ENCODE data around the gene MAN1C1. TPM values are rescaled to one million over a fixed set of nuclear protein-coding genes. Genes with fewer than 3 reads are reported as not detected.

MAN1C1 gene
- polyA plus RNA-seq, 1 of the 3 experiments (the other 2 are of a cell fraction), result 0.20 TPM

DNA sequence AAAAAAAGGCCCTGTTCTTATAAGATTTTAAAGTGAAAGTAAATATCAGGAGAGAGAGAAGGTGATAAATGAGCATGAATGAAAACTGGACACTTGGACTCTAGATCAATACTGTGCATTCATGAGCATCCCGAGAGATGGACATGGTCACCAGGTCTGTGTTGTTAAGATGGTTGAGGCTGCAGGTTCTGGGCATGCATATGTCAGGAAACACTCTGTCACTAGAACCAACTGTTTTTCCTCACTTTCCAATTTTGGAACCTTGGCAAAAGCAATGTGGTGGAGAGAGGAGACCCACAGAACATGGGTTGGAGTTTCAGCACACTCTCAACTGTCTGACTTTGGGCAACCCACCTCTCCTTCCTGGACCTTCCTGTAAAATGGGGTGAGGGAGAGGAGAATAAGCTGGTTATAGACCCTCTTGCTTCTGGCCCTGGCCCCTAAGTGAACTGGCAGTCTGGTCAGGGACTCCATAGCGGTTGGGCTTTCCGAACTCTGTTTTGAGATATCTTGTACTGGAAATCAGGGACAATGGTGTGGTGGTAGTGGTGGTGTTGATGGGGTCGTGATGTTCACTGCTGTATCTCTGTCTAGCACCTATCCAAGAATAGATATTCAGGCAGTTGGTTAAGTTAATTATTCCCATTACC, 4.2 kb downstream of the MAN1C1 start (continued):
- TF ChIP-seq, protein P1, sequence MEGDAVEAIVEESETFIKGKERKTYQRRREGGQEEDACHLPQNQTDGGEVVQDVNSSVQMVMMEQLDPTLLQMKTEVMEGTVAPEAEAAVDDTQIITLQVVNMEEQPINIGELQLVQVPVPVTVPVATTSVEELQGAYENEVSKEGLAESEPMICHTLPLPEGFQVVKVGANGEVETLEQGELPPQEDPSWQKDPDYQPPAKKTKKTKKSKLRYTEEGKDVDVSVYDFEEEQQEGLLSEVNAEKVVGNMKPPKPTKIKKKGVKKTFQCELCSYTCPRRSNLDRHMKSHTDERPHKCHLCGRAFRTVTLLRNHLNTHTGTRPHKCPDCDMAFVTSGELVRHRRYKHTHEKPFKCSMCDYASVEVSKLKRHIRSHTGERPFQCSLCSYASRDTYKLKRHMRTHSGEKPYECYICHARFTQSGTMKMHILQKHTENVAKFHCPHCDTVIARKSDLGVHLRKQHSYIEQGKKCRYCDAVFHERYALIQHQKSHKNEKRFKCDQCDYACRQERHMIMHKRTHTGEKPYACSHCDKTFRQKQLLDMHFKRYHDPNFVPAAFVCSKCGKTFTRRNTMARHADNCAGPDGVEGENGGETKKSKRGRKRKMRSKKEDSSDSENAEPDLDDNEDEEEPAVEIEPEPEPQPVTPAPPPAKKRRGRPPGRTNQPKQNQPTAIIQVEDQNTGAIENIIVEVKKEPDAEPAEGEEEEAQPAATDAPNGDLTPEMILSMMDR (IDR thresholded peaks at IDR 0.05), result no peak
- TF ChIP-seq RAD21 (IDR thresholded peaks at IDR 0.05; ENCODE audit: low read length), result no peak

- 96% methylated on average over 5 of the region's 5 CpGs for WGBS (ENCODE audit: low lambda C conversion rate)
Observed at GRCh38 chr1:25621876-25622275, 5.3 kb downstream of the MAN1C1 start.

GRCh38 chr1:25622531-25622930, 5.9 kb downstream of the MAN1C1 start:
- Histone ChIP-seq H3K4me1 (ENCODE audit: control insufficient read depth in 1 of 2, insufficient read depth in 2 of 2, low read depth in 1 of 2, low read length in 1 of 2) (peaks cover 0 to 20% of the 10 kb centered on the region in 2 experiments; a peak in 2 of 4 replicates), H3F3A (replicated peaks; ENCODE audit: insufficient read depth) (no peaks in the 10 kb centered on the region), H3K79me2 (ENCODE audit: insufficient read depth) (no peaks in the 10 kb centered on the region), H4K20me1 (ENCODE audit: insufficient read depth) (no peaks in the 10 kb centered on the region), H3K36me3 (replicated peaks in 1 of 2; ENCODE audit: control insufficient read depth in 1 of 2, insufficient read depth in 2 of 2, low read length in 1 of 2) (no peaks in the 10 kb centered on the region), H3K4me2 (no peak overlapping the region), H3K27ac (ENCODE audit: low read depth in 2 of 2, low read length in 1 of 2) (no peak overlapping the region), H3K9ac (no peak overlapping the region), H3K9me2 (no peaks in the 10 kb centered on the region), H3K27me3 (ENCODE audit: insufficient read depth) (peaks cover 34% of the 10 kb centered on the region), H2AFZ (ENCODE audit: low read depth) (no peak overlapping the region), H3K9me3 (no peaks in the 10 kb centered on the region), H3K4me3 (ENCODE audit: low read depth in 2 of 2, low read length in 1 of 2) (no peak overlapping the region)
- ChIA-PET CTCF (interaction anchor here (0.9 to 2.1 kb wide), 5 partner anchors 14 to 176 kb away, joined by 3 to 8 read pairs (median 3); no protein-coding TSS in a partner anchor), POLR2A (no interaction called here)
- TF ChIP-seq GATA2 (CRISPR knock-in tag; IDR thresholded peaks at IDR 0.05) (no peak), MAX (IDR thresholded peaks at IDR 0.05; ENCODE audit: low read depth) (no peak), RAD21 (IDR thresholded peaks at IDR 0.05; ENCODE audit: low read length) (no peak), IRF3 (IDR thresholded peaks at IDR 0.05; ENCODE audit: low read depth, low read length) (no peak), USF2 (IDR thresholded peaks at IDR 0.05; ENCODE audit: borderline replicate concordance, low read depth, low read length) (no peak), POLR2AphosphoS5 (IDR thresholded peaks at IDR 0.05; ENCODE audit: low read depth, low read length) (no peak), CHD2 (IDR thresholded peaks at IDR 0.05; ENCODE audit: low read length, partially characterized antibody) (no peak), GABPA (IDR thresholded peaks at IDR 0.05; ENCODE audit: low read depth) (no peak), JUND (IDR thresholded peaks at IDR 0.05) (no peak)
- TF ChIP-seq, protein P2, sequence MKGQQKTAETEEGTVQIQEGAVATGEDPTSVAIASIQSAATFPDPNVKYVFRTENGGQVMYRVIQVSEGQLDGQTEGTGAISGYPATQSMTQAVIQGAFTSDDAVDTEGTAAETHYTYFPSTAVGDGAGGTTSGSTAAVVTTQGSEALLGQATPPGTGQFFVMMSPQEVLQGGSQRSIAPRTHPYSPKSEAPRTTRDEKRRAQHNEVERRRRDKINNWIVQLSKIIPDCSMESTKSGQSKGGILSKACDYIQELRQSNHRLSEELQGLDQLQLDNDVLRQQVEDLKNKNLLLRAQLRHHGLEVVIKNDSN (IDR thresholded peaks at IDR 0.05; ENCODE audit: borderline replicate concordance, low read depth), result no peak
- 72% methylated on average over 6 of the region's 6 CpGs for WGBS (ENCODE audit: low lambda C conversion rate)
- DNase-seq, result no peak

More at GRCh38 chr1:25621876-25622275, 5.3 kb downstream of the MAN1C1 start:
- no peak for DNase-seq
- Histone ChIP-seq H3K9ac (no peak overlapping the region), H3F3A (replicated peaks; ENCODE audit: insufficient read depth) (no peaks in the 10 kb centered on the region), H3K27me3 (ENCODE audit: insufficient read depth) (peaks cover 34% of the 10 kb centered on the region), H3K36me3 (replicated peaks in 1 of 2; ENCODE audit: control insufficient read depth in 1 of 2, insufficient read depth in 2 of 2, low read length in 1 of 2) (no peaks in the 10 kb centered on the region), H3K4me3 (ENCODE audit: low read depth in 2 of 2, low read length in 1 of 2) (no peak overlapping the region), H3K9me2 (no peaks in the 10 kb centered on the region), H3K79me2 (ENCODE audit: insufficient read depth) (no peaks in the 10 kb centered on the region), H3K4me1 (ENCODE audit: control insufficient read depth in 1 of 2, insufficient read depth in 2 of 2, low read depth in 1 of 2, low read length in 1 of 2) (peaks cover 0 to 22% of the 10 kb centered on the region in 2 experiments; a peak in 2 of 4 replicates), H3K27ac (ENCODE audit: low read depth in 2 of 2, low read length in 1 of 2) (no peak overlapping the region), H2AFZ (ENCODE audit: low read depth) (no peak overlapping the region), H4K20me1 (ENCODE audit: insufficient read depth) (no peaks in the 10 kb centered on the region), H3K4me2 (no peak overlapping the region), H3K9me3 (no peaks in the 10 kb centered on the region)
- CTCF ChIA-PET, result interaction anchor here (0.9 to 2.1 kb wide), 4 partner anchors 13 to 176 kb away, joined by 3 to 8 read pairs (median 4); no protein-coding TSS in a partner anchor
- no peak for TF ChIP-seq TCF12 (IDR thresholded peaks at IDR 0.05)
- no peak for TF ChIP-seq POLR2AphosphoS5 (IDR thresholded peaks at IDR 0.05; ENCODE audit: low read depth, low read length)
- POLR2A ChIA-PET, result no interaction called here
